Glomerular visceral epithelial cell (primary cell): ENCODE data around the gene LRRC30.
A peak's percentile ranks its signal among the peaks of the same experiment; 100 is the strongest.
"Not testable (repeated sequence)": the region's sequence is repeated elsewhere in the genome, so short reads cannot be mapped to it uniquely, and the experiment has no call there.

Source experiments
- DNase-seq: peaks from one replicate; pipeline ENCODE4 v3.0.0-alpha.2; 2016; ENCODE audit errors: extremely low spot score

Gene LRRC30

GRCh38 chr18:7230626-7231349, at the start of gene LRRC30:
TSS of gene LRRC30 (plus strand) at chr18:7231089. CDS start at chr18:7231139, 50 bp downstream.
- no peak for DNase-seq

GRCh38 chr18:7185701-7186100, 45.2 kb upstream of the LRRC30 start:
- no peak for DNase-seq

GRCh38 chr18:7190547-7191156, 40.2 kb upstream of the LRRC30 start:
- no peak for DNase-seq

- DNase-seq, result no peak
These were observed 39.2 kb upstream of the LRRC30 start for GRCh38 chr18:7191736-7192135.

- no peak for DNase-seq
These were observed 35.6 kb upstream of the LRRC30 start for GRCh38 chr18:7195266-7195665.

GRCh38 chr18:7196421-7196820, 34.5 kb upstream of the LRRC30 start:
- no peak for DNase-seq

- no peak for DNase-seq
These were observed 33.0 kb upstream of the LRRC30 start for GRCh38 chr18:7197854-7198253.

- DNase-seq, result no peak
These were observed 32.6 kb upstream of the LRRC30 start for GRCh38 chr18:7198326-7198725.

- DNase-seq, result no peak
These were observed 29.8 kb upstream of the LRRC30 start for GRCh38 chr18:7201096-7201495.

- no peak for DNase-seq
These were observed 28.7 kb upstream of the LRRC30 start for GRCh38 chr18:7202169-7202568.

- DNase-seq, result not testable (repeated sequence)
These were observed 27.3 kb upstream of the LRRC30 start for GRCh38 chr18:7203601-7204000.

- no peak for DNase-seq
These were observed 25.5 kb upstream of the LRRC30 start for GRCh38 chr18:7205346-7205745.

- no peak for DNase-seq
These were observed 24.7 kb upstream of the LRRC30 start for GRCh38 chr18:7206217-7206616.

GRCh38 chr18:7207366-7207915, 23.4 kb upstream of the LRRC30 start:
- no peak for DNase-seq

GRCh38 chr18:7221424-7222155, 9.3 kb upstream of the LRRC30 start:
- DNase-seq, result peak; percentile 63

GRCh38 chr18:7224198-7224597, 6.7 kb upstream of the LRRC30 start:
- no peak for DNase-seq

- DNase-seq, result no peak
These were observed 1.3 kb downstream of the LRRC30 start for GRCh38 chr18:7232218-7232617.

GRCh38 chr18:7233134-7233810, 2.4 kb downstream of the LRRC30 start:
- DNase-seq, result no peak

GRCh38 chr18:7234091-7234490, 3.2 kb downstream of the LRRC30 start:
- no peak for DNase-seq

GRCh38 chr18:7234956-7235355, 4.1 kb downstream of the LRRC30 start:
- no peak for DNase-seq

- DNase-seq, result no peak
These were observed 5.2 kb downstream of the LRRC30 start for GRCh38 chr18:7236072-7236471.

- DNase-seq, result no peak
These were observed 6.0 kb downstream of the LRRC30 start for GRCh38 chr18:7236933-7237332.
